GM21526 (cell line): ENCODE measurements around the gene RGPD4.
"Not testable (repeated sequence)": the region's sequence is repeated elsewhere in the genome, so short reads cannot be mapped to it uniquely, and the experiment has no call there.

Source experiments
- ATAC-seq: cut with Tn5 transposase; IDR thresholded peaks from one replicate; pipeline ENCODE4 v1.9.1; 2021; ENCODE audit warnings: moderate library complexity; ENCODE audit not compliant: unreplicated experiment, low FRiP score

Gene RGPD4

DNA sequence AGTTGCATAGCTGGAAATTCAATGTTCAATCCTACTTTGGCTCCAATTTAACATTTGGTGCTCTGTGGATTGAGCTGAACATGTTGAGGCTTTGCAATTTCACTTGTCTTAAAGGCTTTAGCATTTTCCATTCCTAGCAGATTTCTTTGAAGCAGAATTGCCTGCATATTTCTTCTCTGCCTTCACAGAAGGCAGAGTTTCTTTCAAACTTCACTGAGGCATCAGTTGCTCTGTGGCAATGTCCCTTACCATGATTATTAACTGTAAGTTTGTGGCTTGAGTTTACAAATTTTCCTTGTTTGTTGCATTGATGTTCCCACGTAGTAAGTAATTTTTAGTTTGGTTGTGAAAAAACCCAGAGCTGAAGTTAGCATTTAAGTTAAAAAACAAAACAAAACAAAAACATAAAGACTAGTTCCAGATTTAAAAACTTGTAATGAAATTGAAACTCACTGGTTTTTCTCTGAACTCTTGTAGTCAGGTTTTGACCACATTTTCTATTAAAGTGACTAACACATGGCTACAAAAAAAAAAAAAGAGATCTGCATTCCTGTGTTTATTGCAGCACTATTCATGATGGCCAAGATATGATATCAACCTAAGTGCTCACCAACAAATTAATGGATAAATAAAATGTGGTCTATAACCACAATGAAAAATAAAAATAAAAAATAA lies 90.1 kb downstream of the RGPD4 start:
- not testable (repeated sequence) for ATAC-seq

DNA sequence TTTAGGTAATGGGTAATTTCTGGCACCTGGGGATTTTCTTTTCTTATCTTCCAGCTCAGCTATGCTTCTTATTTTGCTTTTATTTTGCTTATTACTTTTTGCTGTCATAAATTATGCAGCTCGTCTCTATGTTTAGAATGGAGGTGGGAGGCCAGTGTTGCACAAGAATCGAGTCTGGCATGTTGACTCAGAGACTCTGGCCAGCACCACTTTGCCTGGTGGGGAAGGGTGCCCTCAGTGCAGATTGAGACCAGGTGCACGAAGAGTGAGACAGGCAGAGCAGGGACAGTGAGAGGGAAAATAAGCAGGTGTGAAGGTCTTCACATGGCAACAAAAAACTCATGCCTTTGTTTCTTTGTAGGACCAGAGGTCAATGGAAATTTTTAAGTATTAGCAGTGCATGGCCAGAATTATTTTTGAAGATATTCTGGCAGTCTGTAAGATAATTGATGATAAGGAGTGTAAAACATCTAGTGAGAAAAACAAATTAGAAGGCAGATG lies 100.4 kb downstream of the RGPD4 start:
- ATAC-seq = no peak

DNA sequence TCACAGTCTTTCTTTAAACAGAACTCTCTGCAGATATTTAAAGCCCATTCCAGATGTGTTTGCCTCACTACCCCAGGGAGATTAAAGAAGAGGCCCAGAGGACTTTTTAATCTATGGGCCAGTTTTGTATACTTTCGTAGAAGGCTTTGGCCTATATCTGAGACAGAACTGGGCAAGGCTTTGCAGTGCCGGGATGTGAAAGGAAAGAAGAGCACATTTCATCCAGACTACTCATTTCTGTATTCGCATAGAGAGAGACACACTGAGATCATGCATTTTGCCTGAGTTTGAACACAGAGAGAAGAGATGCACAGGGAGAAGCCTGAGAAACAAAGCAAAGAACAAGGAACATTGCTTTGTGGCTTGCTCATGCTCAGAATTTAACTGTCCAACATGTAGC lies 104.7 kb downstream of the RGPD4 start:
- ATAC-seq = no peak

DNA sequence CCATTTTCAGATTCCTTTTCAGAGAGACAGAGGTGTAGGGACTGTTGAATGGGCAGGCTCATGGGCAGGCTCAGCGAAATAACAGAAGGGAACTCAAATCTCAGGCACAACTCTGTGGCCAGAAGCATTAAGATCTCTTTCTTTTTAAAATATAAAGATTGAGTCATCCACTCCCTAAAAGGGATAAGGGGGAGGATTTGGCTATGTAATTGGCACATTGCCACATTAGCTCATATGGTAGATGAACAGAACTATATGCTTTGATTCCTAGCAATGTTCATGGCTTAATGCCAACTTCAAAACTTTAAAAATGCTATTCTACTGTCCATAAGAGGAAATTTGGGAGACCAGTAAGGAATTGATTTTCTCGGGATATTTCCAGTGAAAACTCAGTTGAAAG lies 105.8 kb downstream of the RGPD4 start:
- no peak for ATAC-seq

DNA sequence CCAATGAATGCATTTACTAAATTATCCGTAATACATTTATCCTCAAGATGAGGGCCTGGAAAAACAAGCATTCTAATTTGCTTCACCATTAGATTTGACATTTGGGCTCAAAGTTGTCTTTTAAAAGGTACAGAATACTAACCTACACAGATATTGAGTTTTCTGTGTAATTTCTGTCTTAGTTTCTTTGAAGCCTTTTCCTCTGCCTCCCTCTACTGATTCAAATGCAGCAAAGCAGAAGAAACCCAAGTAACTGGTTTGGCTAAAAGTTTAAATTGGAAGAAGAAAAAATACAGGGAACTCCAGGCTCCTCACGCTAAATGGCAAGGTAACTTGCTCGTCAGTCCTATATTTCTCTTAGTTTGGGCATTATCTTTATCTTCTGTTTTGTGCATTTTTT lies 106.3 kb downstream of the RGPD4 start:
- no peak for ATAC-seq

DNA sequence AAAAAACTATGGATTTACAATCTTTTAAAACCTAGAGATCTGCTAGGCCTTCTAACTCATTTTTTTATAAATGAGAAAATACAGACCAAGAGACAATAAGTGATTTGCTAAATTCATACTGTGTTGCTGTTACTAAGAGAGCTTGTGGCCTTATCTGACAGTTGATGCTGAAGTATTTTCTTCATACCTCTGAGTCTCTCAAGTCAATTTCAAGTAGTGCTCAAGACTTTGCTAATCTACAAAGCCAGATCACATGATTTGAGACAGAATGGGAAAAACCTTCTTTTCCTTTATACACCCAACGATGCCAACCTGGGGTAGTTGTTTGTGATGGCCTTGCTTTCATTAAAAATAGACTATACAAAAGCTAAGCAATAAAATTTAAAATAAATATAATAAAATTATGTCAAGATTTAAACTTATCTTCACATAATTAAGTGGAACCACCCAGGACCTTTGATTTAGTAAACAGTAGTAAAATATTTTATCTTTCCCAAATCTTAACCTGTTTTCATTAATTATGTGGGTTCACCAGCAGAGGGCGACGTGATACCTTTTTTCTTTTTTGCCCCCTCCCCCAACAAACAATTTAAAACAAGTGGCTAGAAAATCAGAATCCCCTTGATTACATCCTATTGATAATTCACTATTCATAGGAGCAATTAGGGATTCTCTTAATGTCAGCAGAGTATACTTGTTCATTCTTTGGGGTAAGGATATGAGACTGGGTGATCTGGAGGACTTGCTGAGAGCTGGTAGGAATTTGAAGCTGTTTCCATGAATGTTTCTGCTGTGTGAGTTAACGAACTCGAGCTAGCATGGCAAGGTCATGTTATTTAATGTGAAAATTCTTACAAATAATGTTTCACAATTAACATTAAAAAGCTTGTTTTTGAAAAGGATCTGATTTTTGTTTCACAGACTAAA lies 110.0 kb downstream of the RGPD4 start:
- ATAC-seq = no peak
